ENCODE data around the gene CXCL10.
"Not testable (repeated sequence)": the region's sequence is repeated elsewhere in the genome, so short reads cannot be mapped to it uniquely, and the experiment has no call there.

CXCL10 gene

GRCh38 chr4:76024065-76024464 is 768 bp upstream of the CXCL10 start:
- no peak for DNase-seq

GRCh38 chr4:76022677-76023076 is 620 bp downstream of the CXCL10 start:
- DNase-seq = no peak

GRCh38 chr4:76022031-76022430 is 1.3 kb downstream of the CXCL10 start:
- no peak for DNase-seq

- no peak for DNase-seq
These were observed 6.1 kb downstream of the CXCL10 start for GRCh38 chr4:76017056-76017686.

GRCh38 chr4:76016393-76016792 is 6.9 kb downstream of the CXCL10 start:
- no peak for DNase-seq

- no peak for DNase-seq
These were observed 9.8 kb downstream of the CXCL10 start for GRCh38 chr4:76013540-76013939.

- no peak for DNase-seq
These were observed 10.9 kb downstream of the CXCL10 start for GRCh38 chr4:76012388-76012801.

- no peak for DNase-seq
These were observed 11.5 kb downstream of the CXCL10 start for GRCh38 chr4:76011700-76012387.

GRCh38 chr4:76011018-76011670 is 12.2 kb downstream of the CXCL10 start:
- DNase-seq = no peak

GRCh38 chr4:76010576-76010975 is 12.7 kb downstream of the CXCL10 start:
- no peak for DNase-seq

GRCh38 chr4:76009311-76009710 is 14.0 kb downstream of the CXCL10 start:
- no peak for DNase-seq

GRCh38 chr4:76007089-76007862 is 16.0 kb downstream of the CXCL10 start, which contains the start of gene CXCL9:
TSS of gene CXCL9 (minus strand) at chr4:76007509. CDS start at chr4:76007449, 60 bp downstream.
- DNase-seq = no peak

GRCh38 chr4:76003620-76004019 is 19.7 kb downstream of the CXCL10 start:
- DNase-seq = no peak

GRCh38 chr4:76003035-76003434 is 20.3 kb downstream of the CXCL10 start:
- DNase-seq = no peak

GRCh38 chr4:76002176-76002575 is 21.1 kb downstream of the CXCL10 start:
- no peak for DNase-seq

- no peak for DNase-seq
These were observed 21.6 kb downstream of the CXCL10 start for GRCh38 chr4:76001700-76002099.

GRCh38 chr4:76000279-76000678 is 23.0 kb downstream of the CXCL10 start:
- DNase-seq = no peak

- not testable (repeated sequence) for DNase-seq
These were observed 24.7 kb downstream of the CXCL10 start for GRCh38 chr4:75998525-75999147.

GRCh38 chr4:75997946-75998345 is 25.4 kb downstream of the CXCL10 start:
- no peak for DNase-seq

- no peak for DNase-seq
These were observed 26.2 kb downstream of the CXCL10 start for GRCh38 chr4:75997081-75997480.

GRCh38 chr4:75995727-75996126 is 27.6 kb downstream of the CXCL10 start:
- peak; percentile 39 for DNase-seq

- DNase-seq = no peak
These were observed 30.8 kb downstream of the CXCL10 start for GRCh38 chr4:75992462-75992861.

Measured in central memory CD4-positive, alpha-beta T cell (primary cell).